Testis (tissue), 3 donors: ENCODE measurements around the gene IKZF1. TPM values are rescaled to one million over a fixed set of nuclear protein-coding genes. Genes with fewer than 3 reads are reported as not detected.

Experiments
- DNase-seq: peaks from one replicate; pipeline ENCODE4 v3.0.0-alpha.2; 2019
- H3K27ac ChIP-seq, 2 donors: fragments of 200-600 bp; sonication (generic); one replicate each; pipeline ENCODE4 v1.5.1; 2019
- H3K27me3 ChIP-seq: fragments of 200-600 bp; sonication (generic); one replicate; pipeline ENCODE4 v1.5.1; 2019
- H3K36me3 ChIP-seq: fragments of 200-600 bp; sonication (generic); one replicate; pipeline ENCODE4 v1.5.1; 2017; ENCODE audit warnings: low read depth; ENCODE audit errors: missing control alignments
- H3K4me1 ChIP-seq: fragments of 200-600 bp; sonication (generic); one replicate; pipeline ENCODE4 v1.5.1; 2019
- H3K4me3 ChIP-seq, 2 donors: fragments of 200-600 bp; sonication (generic); one replicate each; pipeline ENCODE4 v1.5.1; 2017 to 2019
- H3K9me3 ChIP-seq: fragments of 200-600 bp; sonication (generic); one replicate; pipeline ENCODE4 v1.5.1; 2017
- POLR2A ChIP-seq: fragments of 450-650 bp; IDR thresholded peaks from one replicate; pipeline ENCODE4 v1.6.1; 2017; ENCODE audit warnings: antibody characterized with exemption, mild to moderate bottlenecking, moderate library complexity
- whole genome bisulfite sequencing, 2 donors: methylation state at CpG; one replicate each; pipeline ENCODE4 v1.1.5; 2018; 5-methylcytosine and 5-hydroxymethylcytosine counted together
- intact Hi-C: fragments of 100-400 bp; cut with DNase I; formaldehyde crosslinking; loops from one replicate; pipeline ENCODE4 v1.15.1; 2023; ENCODE audit warnings: low total_unique reads
- polyA plus RNA-seq: library from polyadenylated mRNA; stranded (reverse); fragments of 350-450 nt; fragmentation: Illumina TruSeq; extraction: RNeasy Lipid Tissue Mini Kit (QIAGEN cat#74804); gene quantifications from one replicate; pipeline ENCODE4 v1.2.3, GENCODE V29; 2014; ENCODE audit warnings: low read depth, low replicate concordance; ENCODE audit not compliant: insufficient read depth
- total RNA-seq, 2 donors: library from RNA; depleted of rRNA; stranded (reverse); fragments of >200 nt; gene quantifications; one replicate each; pipeline ENCODE4 v1.2.3, GENCODE V29; 2016
- TF ChIP-seq, protein P1 (sequence below), 3 experiments: fragments of 450-650 bp in 2 of 3; fragments of 200-600 bp in 1 of 3; sonication (generic) in 1 of 3; IDR thresholded peaks; one replicate each; pipeline ENCODE4 v1.5.1; 2016 to 2019; ENCODE audit warnings: antibody characterized with exemption in 3 of 3, mild to moderate bottlenecking in 2 of 3, moderate library complexity in 1 of 3

Gene IKZF1
- total and polyA plus RNA-seq, 3 donors from 2014 or later: 4.2 to 10.4 (median 9.9) TPM

DNA sequence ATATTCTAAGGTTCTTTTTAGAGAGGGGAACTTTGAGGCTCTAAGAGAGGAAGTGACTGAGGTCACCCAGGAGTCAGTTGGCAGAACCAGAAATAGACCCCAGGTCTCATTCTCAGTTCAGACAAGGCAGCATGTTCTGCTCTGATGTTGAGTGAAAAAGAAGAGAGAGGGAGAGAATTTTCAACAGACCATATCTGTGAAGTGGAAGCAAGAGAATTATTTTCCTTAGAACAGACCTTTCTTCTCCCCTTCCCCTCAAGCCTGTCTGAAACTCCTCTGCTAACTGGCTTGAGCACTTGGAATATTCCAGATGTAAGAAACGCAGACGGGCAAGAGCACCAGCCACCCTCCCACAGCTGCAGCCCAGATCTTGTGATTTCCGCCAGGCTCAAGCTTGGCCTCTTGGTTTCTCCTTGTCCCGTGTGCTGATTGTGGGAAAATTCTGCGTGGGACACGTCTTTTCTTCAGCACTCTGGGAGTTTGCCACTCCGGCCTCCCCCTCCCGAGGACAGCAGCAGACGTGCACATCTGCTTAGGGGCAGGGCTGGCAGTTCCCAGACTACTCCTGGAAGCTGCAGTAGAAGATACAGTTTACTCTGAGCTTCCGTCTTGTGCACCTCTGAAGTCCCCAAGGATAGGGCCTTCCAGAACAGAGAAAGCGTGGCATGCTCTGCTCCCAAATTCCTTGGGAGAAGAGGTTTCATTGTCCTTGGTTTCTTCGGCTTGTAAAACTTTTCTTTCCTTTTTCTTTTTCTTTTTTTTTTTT, 22.7 kb upstream of the IKZF1 start:
- intact Hi-C loops: no loop called here
- Histone ChIP-seq H3K9me3 (no peaks in the 10 kb centered on the region), H3K36me3 (no peaks in the 10 kb centered on the region), H3K27ac (no peak overlapping the region), H3K4me1 (no peaks in the 10 kb centered on the region), H3K27me3 (no peaks in the 10 kb centered on the region), H3K4me3 (peak overlapping the region in 1 of 2 donors; percentile 29)
- 38 to 43% methylated on average over 12 of the region's 12 CpGs for WGBS, 2 donors
- no peak for DNase-seq
- TF ChIP-seq, protein P1, sequence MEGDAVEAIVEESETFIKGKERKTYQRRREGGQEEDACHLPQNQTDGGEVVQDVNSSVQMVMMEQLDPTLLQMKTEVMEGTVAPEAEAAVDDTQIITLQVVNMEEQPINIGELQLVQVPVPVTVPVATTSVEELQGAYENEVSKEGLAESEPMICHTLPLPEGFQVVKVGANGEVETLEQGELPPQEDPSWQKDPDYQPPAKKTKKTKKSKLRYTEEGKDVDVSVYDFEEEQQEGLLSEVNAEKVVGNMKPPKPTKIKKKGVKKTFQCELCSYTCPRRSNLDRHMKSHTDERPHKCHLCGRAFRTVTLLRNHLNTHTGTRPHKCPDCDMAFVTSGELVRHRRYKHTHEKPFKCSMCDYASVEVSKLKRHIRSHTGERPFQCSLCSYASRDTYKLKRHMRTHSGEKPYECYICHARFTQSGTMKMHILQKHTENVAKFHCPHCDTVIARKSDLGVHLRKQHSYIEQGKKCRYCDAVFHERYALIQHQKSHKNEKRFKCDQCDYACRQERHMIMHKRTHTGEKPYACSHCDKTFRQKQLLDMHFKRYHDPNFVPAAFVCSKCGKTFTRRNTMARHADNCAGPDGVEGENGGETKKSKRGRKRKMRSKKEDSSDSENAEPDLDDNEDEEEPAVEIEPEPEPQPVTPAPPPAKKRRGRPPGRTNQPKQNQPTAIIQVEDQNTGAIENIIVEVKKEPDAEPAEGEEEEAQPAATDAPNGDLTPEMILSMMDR (IDR thresholded peaks at IDR 0.05): no peak
- no peak for TF ChIP-seq POLR2A

DNA sequence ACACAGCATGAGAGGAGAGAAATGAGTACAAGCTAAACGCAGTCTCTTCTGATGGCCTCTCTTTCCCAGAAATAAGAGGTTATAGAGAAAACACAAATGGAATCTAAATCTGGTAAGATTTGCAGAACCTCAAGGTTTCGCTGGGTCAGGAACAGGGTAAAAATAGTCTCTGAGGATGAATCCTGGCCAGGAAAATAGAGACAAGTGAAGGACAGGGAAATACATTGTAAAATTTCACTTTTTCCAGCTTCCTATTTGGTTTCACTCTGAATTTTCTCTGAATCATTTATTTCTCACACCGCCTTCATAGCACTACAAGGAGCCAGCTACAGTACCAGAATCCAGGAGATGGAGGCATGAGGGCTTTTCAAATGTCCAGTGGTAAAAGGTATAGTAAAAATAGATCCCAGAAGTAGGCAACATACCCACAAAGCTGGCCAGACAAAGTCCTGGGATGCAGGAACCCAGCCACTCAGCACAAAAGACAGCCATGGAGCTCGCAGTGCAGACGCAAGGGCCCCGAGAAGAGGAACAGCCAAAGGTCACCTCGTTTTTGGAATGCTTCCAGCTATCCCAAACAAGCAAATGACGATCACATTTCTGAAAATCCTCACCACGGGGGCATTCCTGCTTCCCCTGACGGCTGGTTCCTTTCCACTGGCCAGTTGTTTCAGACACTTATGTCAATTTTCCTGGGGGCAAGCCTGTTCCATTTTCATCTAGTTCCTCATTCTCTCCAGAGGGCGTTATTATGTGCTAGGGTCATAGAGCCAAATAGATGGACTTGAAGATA, 21.5 kb upstream of the IKZF1 start:
- H3K9me3 ChIP-seq: no peaks in the 10 kb centered on the region
- DNase-seq: no peak
- WGBS, 2 donors: 64 to 65% methylated on average over 11 of the region's 11 CpGs
- intact Hi-C loops: no loop called here
- no peaks in the 10 kb centered on the region for H3K27me3 ChIP-seq
- TF ChIP-seq, protein P1 (IDR thresholded peaks at IDR 0.05): no peak
- no peak for TF ChIP-seq POLR2A
- H3K27ac ChIP-seq: no peak overlapping the region
- no peaks in the 10 kb centered on the region for H3K36me3 ChIP-seq
- peak overlapping the region in 1 of 2 donors; percentile 29 for H3K4me3 ChIP-seq
- H3K4me1 ChIP-seq: no peaks in the 10 kb centered on the region

DNA sequence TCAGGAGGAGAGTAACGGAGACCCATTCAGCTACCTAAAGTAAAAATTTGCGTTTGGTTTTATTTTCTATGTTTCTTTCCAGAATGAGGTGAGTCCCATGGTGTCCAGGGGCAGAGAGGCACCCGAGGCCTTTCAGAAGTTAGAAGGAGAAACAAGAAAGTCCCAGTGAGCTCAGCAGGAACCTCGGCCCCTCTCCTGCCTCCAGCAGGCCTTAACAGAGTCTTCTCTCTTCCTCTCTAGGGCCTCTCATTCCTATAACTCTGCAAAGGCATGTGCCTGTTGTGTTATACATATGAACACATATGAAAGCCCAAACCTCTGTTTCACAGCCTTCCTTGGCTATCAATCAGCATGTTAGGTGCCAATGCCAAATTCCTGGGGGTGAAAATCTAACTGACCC, 20.8 kb upstream of the IKZF1 start:
- no peak overlapping the region for H3K27ac ChIP-seq
- H3K4me1 ChIP-seq: no peaks in the 10 kb centered on the region
- intact Hi-C loops: no loop called here
- DNase-seq: no peak
- no peaks in the 10 kb centered on the region for H3K27me3 ChIP-seq
- 78 to 84% methylated on average over 4 of the region's 4 CpGs for WGBS, 2 donors
- H3K4me3 ChIP-seq: no peak overlapping the region
- no peaks in the 10 kb centered on the region for H3K36me3 ChIP-seq
- H3K9me3 ChIP-seq: no peaks in the 10 kb centered on the region
- no peak for TF ChIP-seq POLR2A
- TF ChIP-seq, protein P1 (IDR thresholded peaks at IDR 0.05): no peak

GRCh38 chr7:50284296-50284695, 20.2 kb upstream of the IKZF1 start:
- Histone ChIP-seq H3K36me3 (no peaks in the 10 kb centered on the region), H3K27me3 (no peaks in the 10 kb centered on the region), H3K4me3 (no peak overlapping the region), H3K4me1 (no peaks in the 10 kb centered on the region), H3K27ac (no peak overlapping the region), H3K9me3 (no peaks in the 10 kb centered on the region)
- no peak for TF ChIP-seq POLR2A
- TF ChIP-seq, protein P1 (IDR thresholded peaks at IDR 0.05): no peak
- intact Hi-C loops: no loop called here
- WGBS, 2 donors: 97% methylated on average over 3 of the region's 3 CpGs
- DNase-seq: no peak
